ENCODE measurements around the gene CCDC91. TPM values are rescaled to one million over a fixed set of nuclear protein-coding genes. Genes with fewer than 3 reads are reported as not detected.

Gene CCDC91
- total and polyA plus RNA-seq, 9 of the 15 experiments (the other 6 are each of a cell fraction or from before 2014, with no cell fraction given): 10.1 to 31.1 (median 26.3) TPM

DNA sequence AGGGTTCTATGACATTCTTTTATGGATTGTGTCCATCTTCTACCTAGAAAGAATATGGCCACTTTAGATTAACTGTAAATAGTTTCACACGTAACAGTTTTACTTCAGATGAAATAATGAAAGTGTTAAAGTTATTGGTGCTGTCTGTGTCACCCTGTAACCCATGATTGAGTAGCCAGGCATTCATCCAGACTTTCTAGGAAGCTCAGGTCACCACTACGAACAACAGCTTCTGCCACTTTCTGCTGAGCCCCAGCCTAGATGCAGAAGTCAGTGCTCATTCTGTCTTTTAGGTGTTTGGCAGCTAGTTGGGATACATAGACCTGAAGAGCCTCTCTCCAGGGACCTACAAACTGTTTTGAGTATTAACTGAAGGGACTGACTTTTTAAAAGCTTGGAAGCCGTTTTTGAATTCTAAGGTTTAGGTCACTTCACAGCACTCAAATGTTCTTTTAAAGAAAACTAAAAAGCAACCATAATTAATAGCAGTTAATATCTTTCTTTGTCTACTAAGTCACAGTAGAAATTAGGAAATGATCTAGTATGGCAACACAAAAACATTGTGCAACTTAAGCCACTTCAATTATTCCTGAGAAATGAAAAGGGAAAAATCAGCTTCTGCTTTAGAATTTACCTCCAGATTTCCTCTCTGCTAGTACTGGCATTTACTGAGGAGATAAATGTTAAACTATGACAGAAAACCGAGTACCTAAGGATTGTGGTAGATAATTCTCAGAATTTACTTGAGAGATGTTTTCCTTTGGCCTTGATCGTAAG lies 266.9 kb downstream of the CCDC91 start:
- Histone ChIP-seq H3K9me1 (ENCODE audit: control insufficient read depth, insufficient read depth, low read length) (no peaks in the 10 kb centered on the region), H4K20me1 (replicated peaks; ENCODE audit: control insufficient read depth, insufficient read depth, low read length) (no peaks in the 10 kb centered on the region), H3K4me3 (no peak overlapping the region), H3K27ac (ENCODE audit: extremely low read depth, low read depth, low read length) (no peak overlapping the region), H3K36me3 (ENCODE audit: control insufficient read depth, insufficient read depth, low read length) (no peaks in the 10 kb centered on the region), H3K27me3 (ENCODE audit: control insufficient read depth in 2 of 2, insufficient read depth in 2 of 2, low read length in 2 of 2) (no peaks in the 10 kb centered on the region), H2AFZ (ENCODE audit: low read depth, low read length) (no peak overlapping the region), H3K9ac (ENCODE audit: insufficient read depth in 1 of 2, low read depth in 2 of 2, low read length in 2 of 2) (no peak overlapping the region), H3K4me2 (ENCODE audit: insufficient read depth, low read length) (no peak overlapping the region), H3K9me3 (replicated peaks; ENCODE audit: control insufficient read depth, insufficient read depth, low read depth, low read length) (no peaks in the 10 kb centered on the region), H3K79me2 (ENCODE audit: control insufficient read depth, insufficient read depth, low read length) (no peaks in the 10 kb centered on the region), H3K4me1 (replicated peaks in 1 of 2; ENCODE audit: control insufficient read depth in 2 of 2, insufficient read depth in 2 of 2, low read length in 2 of 2) (no peaks in the 10 kb centered on the region)
- ChIA-PET CTCF (ENCODE audit: low intra/inter-chr PET ratio) (no interaction called here), POLR2A (no interaction called here)
- TF ChIP-seq GATA2 (CRISPR knock-in tag; IDR thresholded peaks at IDR 0.05): no peak
- TF ChIP-seq ZNF778 (CRISPR knock-in tag; IDR thresholded peaks at IDR 0.05): no peak
- TF ChIP-seq BCLAF1 (IDR thresholded peaks at IDR 0.05; ENCODE audit: borderline replicate concordance in 1 of 2, control insufficient read depth in 1 of 2, low read depth in 2 of 2, low read length in 1 of 2): no peak
- TF ChIP-seq MTA2 (IDR thresholded peaks at IDR 0.05; ENCODE audit: low read depth): no peak
- TF ChIP-seq CREB3 (tag; conservative IDR thresholded peaks at IDR 0.05; ENCODE audit: low read depth): no peak
- no peak for TF ChIP-seq NCOA2 (IDR thresholded peaks at IDR 0.05; ENCODE audit: partially characterized antibody in 2 of 2)
- TF ChIP-seq, protein P1, sequence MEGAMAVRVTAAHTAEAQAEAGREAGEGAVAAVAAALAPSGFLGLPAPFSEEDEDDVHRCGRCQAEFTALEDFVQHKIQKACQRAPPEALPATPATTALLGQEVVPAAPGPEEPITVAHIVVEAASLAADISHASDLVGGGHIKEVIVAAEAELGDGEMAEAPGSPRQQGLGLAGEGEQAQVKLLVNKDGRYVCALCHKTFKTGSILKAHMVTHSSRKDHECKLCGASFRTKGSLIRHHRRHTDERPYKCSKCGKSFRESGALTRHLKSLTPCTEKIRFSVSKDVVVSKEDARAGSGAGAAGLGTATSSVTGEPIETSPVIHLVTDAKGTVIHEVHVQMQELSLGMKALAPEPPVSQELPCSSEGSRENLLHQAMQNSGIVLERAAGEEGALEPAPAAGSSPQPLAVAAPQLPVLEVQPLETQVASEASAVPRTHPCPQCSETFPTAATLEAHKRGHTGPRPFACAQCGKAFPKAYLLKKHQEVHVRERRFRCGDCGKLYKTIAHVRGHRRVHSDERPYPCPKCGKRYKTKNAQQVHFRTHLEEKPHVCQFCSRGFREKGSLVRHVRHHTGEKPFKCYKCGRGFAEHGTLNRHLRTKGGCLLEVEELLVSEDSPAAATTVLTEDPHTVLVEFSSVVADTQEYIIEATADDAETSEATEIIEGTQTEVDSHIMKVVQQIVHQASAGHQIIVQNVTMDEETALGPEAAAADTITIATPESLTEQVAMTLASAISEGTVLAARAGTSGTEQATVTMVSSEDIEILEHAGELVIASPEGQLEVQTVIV (CRISPR knock-in tag; IDR thresholded peaks at IDR 0.05; ENCODE audit: borderline replicate concordance): no peak
- no peak for TF ChIP-seq BRCA1 (IDR thresholded peaks at IDR 0.05)
- TF ChIP-seq BRCA1 (CRISPR knock-in tag; IDR thresholded peaks at IDR 0.05): no peak
- BruUV-seq (replicated peaks): no TSS peak
- ATAC-seq (no peak), FAIRE-seq (no peak), DNase-seq (ENCODE audit: extremely low read depth in 1 of 4, low spot score in 3 of 4) (no peak)
- in situ Hi-C loops (cut with MboI): no loop called here
- 55% methylated on average over 5 of the region's 5 CpGs for WGBS (ENCODE audit: insufficient coverage, low coverage, missing lambda C conversion rate)
- intact Hi-C loops (cut with micrococcal nuclease): no loop called here
